Large intestine (tissue), 3 donors: ENCODE data around the gene GPR152. TPM values are rescaled to one million over a fixed set of nuclear protein-coding genes. Genes with fewer than 3 reads are reported as not detected.

Experiments used
- DNase-seq, 2 donors: peaks; one replicate each; pipeline versions ENCODE4 v3.0.0 to v3.0.0-alpha.2; 2013
- H3K27ac ChIP-seq: one replicate; pipeline ENCODE4 v1.5.1; 2013; ENCODE audit warnings: low read length
- H3K27me3 ChIP-seq: 2 replicates; pipeline ENCODE4 v1.6.1; 2013; ENCODE audit warnings: low read length; ENCODE audit not compliant: control insufficient read depth, insufficient read depth
- H3K36me3 ChIP-seq: 2 replicates; pipeline ENCODE4 v1.6.1; 2013; ENCODE audit warnings: low read length; ENCODE audit not compliant: control insufficient read depth, insufficient read depth
- H3K4me1 ChIP-seq: one replicate; pipeline ENCODE4 v1.6.1; 2013; ENCODE audit warnings: low read length; ENCODE audit not compliant: control insufficient read depth, insufficient read depth
- H3K4me3 ChIP-seq: one replicate; pipeline ENCODE4 v1.5.1; 2013; ENCODE audit warnings: low read length
- H3K9me3 ChIP-seq: one replicate; pipeline ENCODE4 v1.6.1; 2013; ENCODE audit warnings: mild to moderate bottlenecking, low read depth, low read length, moderate library complexity; ENCODE audit not compliant: control insufficient read depth
- WGBS: methylation state at CpG from one replicate; pipeline ENCODE4 v1.1.5; 2013; ENCODE audit warnings: low lambda C conversion rate; ENCODE audit not compliant: insufficient coverage; 5-methylcytosine and 5-hydroxymethylcytosine counted together
- polyA plus RNA-seq: library from polyadenylated mRNA; unstranded; fragments of 120-200 nt; gene quantifications from one replicate; pipeline ENCODE4 v1.2.1, GENCODE V29; 2013

The GPR152 gene
- polyA plus RNA-seq, 1 donor, result not detected

DNA sequence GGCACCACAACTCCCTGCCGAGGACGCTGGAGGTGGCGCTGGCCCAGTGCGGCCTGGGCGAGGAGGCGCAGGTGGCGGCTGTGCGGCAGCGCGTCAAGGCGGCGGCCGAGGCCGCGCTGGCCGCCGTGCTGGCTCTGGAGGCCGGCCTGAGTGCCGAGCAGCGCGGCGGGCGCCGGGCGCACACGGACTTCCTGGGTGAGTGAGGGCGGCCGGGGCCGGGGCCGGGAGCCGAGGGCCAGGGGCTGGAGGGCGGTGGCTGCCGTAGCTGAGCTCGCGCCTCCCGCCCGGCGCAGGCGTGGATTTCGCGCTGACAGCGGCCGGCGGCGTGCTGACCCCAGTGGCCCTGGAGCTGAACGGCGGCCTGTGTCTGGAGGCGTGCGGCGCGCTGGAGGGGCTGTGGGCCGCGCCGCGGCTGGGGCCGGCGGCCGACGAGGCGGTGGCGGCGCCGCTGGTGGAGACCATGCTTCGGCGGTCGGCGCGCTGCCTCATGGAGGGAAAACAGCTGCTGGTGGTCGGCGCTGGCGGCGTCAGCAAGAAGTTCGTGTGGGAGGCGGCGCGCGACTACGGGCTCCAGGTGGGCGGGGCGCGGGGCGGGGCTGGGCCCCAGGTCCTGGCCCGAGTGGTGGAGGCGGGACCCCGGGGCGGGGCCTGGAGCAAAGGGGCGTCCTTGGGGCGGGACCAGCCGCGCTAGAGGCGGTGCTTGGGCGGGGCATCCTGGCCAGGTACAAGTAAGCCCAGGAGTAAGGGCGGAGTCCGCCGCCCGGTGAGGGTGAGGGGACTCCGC lies 31.7 kb downstream of the GPR152 start:
- peak; percentile 95 to 96 for DNase-seq
- Histone ChIP-seq H3K27me3 (peaks cover 6% of the 10 kb centered on the region), H3K9me3 (peaks cover 4% of the 10 kb centered on the region), H3K4me1 (peaks cover 14% of the 10 kb centered on the region), H3K27ac (no peak overlapping the region), H3K36me3 (no peaks in the 10 kb centered on the region), H3K4me3 (peak overlapping the region; percentile 26)
- WGBS, result no CpG with 5 or more reads among the region's 97 CpGs

GRCh38 chr11:67420147-67420645 lies 32.3 kb downstream of the GPR152 start:
- Histone ChIP-seq H3K4me1 (peaks cover 16% of the 10 kb centered on the region), H3K27me3 (peaks cover 9% of the 10 kb centered on the region), H3K27ac (no peak overlapping the region), H3K4me3 (peak overlapping the region; percentile 26), H3K9me3 (peaks cover 4% of the 10 kb centered on the region), H3K36me3 (no peaks in the 10 kb centered on the region)
- no peak for DNase-seq
- no CpG with 5 or more reads among the region's 15 CpGs for WGBS

DNA sequence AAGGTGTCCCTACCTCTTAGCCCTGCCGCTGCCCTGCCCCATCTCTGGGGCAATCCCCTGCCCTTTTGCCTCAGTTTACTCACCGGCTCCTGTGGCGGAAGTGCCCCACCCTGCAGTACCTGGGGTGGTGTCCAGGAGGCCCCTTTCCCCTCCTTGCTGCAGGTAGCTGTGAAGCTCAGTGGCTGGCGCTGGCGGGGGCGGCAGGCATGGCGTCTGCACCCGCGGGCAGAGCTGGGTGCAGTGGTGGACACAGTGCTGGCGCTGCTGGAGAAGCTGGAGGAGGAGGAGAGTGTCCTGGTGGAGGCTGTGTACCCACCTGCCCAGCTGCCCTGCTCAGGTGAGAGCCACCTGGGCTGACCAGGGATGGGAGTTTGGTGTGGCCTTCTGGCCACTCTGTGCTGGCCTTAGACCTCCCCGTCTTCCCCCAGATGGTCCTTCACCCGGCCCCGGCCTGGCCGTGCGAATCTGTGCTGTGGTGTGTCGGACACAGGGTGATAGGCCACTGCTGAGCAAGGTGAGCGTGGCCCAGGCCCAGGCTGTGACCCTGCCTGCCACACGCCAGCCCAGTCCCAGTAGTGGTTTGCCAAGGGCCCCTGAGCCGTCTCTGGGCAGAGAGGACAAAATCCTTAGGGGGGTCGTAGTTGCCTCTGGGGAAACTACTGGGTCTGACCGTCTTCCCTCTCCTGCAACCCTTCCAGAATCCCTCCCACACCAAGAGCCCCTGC lies 33.0 kb downstream of the GPR152 start:
- no peaks in the 10 kb centered on the region for H3K36me3 ChIP-seq
- H3K27ac ChIP-seq, result no peak overlapping the region
- WGBS, result no CpG with 5 or more reads among the region's 21 CpGs
- DNase-seq, result no peak
- H3K4me3 ChIP-seq, result no peak overlapping the region
- H3K27me3 ChIP-seq, result peaks cover 16% of the 10 kb centered on the region
- peaks cover 21% of the 10 kb centered on the region for H3K4me1 ChIP-seq
- peaks cover 4% of the 10 kb centered on the region for H3K9me3 ChIP-seq

DNA sequence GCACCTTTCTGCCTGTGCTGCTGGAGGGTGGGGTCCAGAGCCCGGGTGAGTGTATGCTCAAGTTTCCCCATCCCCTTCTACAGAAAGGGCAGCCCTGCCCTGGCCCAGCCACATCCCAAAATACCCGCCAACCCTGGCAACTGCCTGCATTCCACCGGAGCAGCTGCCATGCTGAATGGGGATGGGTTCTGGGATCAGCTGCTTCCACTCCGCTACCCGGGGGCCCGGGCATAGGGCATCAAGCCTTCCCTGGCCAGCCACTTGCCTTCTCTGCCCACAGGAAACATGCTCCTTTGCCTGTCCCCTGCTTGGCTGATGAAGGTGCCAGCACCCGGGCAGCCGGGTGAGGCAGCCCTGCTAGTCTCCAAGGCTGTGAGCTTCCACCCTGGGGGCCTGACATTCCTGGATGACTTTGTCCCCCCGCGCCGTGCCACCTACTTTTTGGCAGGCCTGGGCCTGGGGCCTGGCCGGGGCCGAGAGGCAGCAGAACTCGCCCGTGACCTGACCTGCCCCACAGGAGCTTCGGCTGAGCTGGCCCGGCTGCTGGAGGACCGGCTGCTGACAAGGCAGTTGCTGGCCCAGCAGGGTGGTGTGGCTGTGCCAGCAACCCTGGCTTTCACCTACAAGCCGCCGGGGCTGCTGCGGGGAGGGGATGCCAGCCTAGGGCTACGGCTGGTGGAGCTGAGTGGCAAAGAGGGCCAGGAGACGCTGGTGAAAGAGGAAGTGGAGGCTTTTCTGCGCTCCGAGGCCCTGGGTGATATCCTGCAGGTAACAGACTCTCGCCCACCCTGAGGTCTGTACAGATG lies 33.9 kb downstream of the GPR152 start:
- WGBS, result no CpG with 5 or more reads among the region's 26 CpGs
- Histone ChIP-seq H3K27ac (no peak overlapping the region), H3K36me3 (no peaks in the 10 kb centered on the region), H3K9me3 (peaks cover 4% of the 10 kb centered on the region), H3K27me3 (peaks cover 16% of the 10 kb centered on the region), H3K4me1 (peaks cover 21% of the 10 kb centered on the region), H3K4me3 (no peak overlapping the region)
- DNase-seq, result no peak

- H3K36me3 ChIP-seq, result no peaks in the 10 kb centered on the region
- H3K9me3 ChIP-seq, result peaks cover 4% of the 10 kb centered on the region
- WGBS, result no CpG with 5 or more reads among the region's 12 CpGs
- peaks cover 18% of the 10 kb centered on the region for H3K4me1 ChIP-seq
- H3K4me3 ChIP-seq, result no peak overlapping the region
- H3K27ac ChIP-seq, result no peak overlapping the region
- no peak for DNase-seq
- H3K27me3 ChIP-seq, result peaks cover 16% of the 10 kb centered on the region
Measured at GRCh38 chr11:67417425-67417824, 35.1 kb downstream of the GPR152 start.

GRCh38 chr11:67416416-67417335 lies 35.9 kb downstream of the GPR152 start:
- Histone ChIP-seq H3K27ac (no peak overlapping the region), H3K4me3 (no peak overlapping the region), H3K4me1 (peaks cover 18% of the 10 kb centered on the region), H3K9me3 (peaks cover 4% of the 10 kb centered on the region), H3K36me3 (no peaks in the 10 kb centered on the region), H3K27me3 (peaks cover 19% of the 10 kb centered on the region)
- WGBS, result 60% methylated on average over 2 of the region's 21 CpGs
- DNase-seq, result no peak

DNA sequence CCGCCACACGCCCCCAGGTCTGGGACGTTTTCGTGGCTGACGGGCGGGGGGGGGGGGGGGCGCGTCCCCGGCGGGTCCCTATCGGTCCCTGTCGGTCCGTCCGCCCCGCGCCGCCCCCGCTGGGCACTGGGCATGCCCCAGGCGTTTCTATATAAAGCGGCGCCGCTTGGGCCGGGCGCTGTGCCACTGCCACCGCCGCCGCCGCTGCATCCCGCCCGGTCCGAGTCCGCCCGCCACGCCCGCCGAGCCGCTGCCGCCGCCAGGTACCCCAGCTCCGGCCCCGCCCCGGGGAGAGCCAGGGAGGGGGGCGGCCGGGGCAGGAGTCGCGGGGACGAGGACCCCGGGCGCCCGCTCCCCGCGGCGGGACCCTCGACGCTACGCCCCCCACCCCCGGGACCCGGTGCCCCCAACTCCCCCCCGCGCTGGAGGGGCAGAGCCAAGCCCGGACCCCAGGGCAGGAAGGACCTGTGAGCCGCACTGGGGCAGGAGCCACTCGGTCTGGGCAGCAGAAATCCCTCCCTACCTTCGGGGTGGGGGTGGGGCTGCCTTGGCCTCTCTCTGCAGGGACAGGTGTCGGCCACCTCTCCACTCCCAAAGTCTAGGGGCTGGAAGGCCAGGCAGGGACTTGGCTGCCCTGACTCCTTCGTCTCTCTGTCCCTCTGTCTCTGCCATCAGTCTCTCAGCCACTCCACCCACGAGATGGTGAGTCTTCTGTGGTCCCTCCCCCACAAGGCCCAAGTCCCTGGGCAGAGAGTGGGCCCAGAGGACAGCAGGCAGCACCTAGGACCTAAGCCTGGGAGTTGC lies 36.8 kb downstream of the GPR152 start, which contains the start of gene CARNS1:
CARNS1 (plus strand) TSS at position 178 of the 804 bp plus-strand sequence; CDS start at position 700, 522 bp downstream.
- no peak within 1 kb of the TSS for H3K27ac ChIP-seq
- DNase-seq, result no peak

DNA sequence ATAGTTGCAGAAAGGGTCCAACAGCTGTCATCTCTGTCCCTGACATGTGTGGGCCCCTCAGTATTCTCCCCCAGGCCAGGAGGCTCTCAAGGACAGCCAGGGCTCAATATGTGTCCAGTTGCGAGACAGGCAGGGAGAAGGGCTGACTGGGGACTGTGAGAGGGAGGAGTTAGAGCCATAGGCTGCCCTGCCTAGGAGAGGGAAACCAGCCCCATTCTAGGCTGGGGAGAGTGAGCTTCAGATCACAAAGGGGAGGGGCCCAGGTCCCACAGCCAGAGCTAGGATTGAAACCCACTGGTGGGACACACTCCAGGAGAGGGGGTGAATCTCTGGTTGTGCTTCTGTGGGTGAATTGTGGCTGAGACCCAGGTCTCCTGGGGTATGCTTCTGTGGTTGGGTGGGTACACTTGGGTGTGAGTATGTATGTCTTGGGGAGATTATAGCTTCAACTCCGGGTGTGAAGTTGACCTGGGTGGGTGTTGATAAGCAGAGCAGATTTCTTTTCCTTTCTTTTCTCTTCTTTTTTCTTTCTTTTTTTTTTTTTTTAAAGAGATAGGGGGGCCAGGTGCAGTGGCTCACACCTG lies 39.2 kb downstream of the GPR152 start:
- Histone ChIP-seq H3K36me3 (no peaks in the 10 kb centered on the region), H3K4me3 (no peak overlapping the region), H3K27me3 (peaks cover 38% of the 10 kb centered on the region), H3K27ac (no peak overlapping the region), H3K4me1 (peaks cover 11% of the 10 kb centered on the region), H3K9me3 (peaks cover 4% of the 10 kb centered on the region)
- DNase-seq, result no peak
- WGBS, result 43% methylated on average over 1 of the region's 2 CpGs

More for the DNA sequence above, 36.8 kb downstream of the GPR152 start, which contains the start of gene CARNS1:
- peaks cover 25% of the 10 kb centered on the region for H3K27me3 ChIP-seq
- H3K36me3 ChIP-seq, result no peaks in the 10 kb centered on the region
- H3K4me3 ChIP-seq, result no peak within 1 kb of the TSS
- no CpG with 5 or more reads among the region's 67 CpGs for WGBS
- peaks cover 4% of the 10 kb centered on the region for H3K9me3 ChIP-seq
- H3K4me1 ChIP-seq, result peaks cover 18% of the 10 kb centered on the region
